ENCODE results near the gene TMEM128.

Gene TMEM128

DNA sequence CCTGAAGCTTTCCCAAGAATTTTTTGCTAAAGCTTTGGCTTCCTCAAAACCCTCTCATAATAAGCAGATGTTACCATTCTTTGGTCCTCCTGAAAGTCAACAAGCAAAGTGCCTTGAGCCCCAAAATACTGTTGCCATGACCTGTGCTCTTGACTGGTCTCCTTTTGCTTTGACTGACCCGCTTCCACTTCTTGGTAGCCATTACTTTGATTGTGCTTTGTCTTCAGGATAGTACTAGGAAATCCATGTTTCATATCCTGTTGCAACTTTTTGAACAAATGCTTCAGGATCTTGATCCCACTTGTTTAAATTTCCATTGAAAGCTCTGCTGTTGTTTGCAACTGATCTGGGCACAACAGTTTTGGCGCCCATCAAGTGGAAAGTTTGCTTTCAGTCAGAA, 14.4 kb downstream of the TMEM128 start:
- TF ChIP-seq, protein P1, sequence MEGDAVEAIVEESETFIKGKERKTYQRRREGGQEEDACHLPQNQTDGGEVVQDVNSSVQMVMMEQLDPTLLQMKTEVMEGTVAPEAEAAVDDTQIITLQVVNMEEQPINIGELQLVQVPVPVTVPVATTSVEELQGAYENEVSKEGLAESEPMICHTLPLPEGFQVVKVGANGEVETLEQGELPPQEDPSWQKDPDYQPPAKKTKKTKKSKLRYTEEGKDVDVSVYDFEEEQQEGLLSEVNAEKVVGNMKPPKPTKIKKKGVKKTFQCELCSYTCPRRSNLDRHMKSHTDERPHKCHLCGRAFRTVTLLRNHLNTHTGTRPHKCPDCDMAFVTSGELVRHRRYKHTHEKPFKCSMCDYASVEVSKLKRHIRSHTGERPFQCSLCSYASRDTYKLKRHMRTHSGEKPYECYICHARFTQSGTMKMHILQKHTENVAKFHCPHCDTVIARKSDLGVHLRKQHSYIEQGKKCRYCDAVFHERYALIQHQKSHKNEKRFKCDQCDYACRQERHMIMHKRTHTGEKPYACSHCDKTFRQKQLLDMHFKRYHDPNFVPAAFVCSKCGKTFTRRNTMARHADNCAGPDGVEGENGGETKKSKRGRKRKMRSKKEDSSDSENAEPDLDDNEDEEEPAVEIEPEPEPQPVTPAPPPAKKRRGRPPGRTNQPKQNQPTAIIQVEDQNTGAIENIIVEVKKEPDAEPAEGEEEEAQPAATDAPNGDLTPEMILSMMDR (IDR thresholded peaks at IDR 0.05), result no peak
- no peak for TF ChIP-seq ZFX (IDR thresholded peaks at IDR 0.05; ENCODE audit: borderline replicate concordance)
- H3K27ac ChIP-seq, result no peak overlapping the region

DNA sequence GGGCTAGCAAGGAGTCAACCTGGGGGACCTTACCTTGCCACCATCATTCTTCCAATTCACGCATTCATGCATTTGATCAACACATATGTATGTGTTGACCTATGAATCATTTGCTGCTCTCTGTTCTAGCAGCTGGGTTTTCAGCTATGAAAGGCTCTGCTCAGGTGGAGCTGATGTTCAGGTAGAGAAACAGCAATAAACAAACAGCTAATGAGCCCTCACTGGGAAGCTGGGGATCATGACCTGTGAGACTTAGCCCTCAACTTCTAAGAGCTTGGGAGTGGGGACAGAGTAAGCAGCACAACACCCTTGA, 19.7 kb downstream of the TMEM128 start:
- no peak overlapping the region for H3K27ac ChIP-seq
- no peak for TF ChIP-seq ZFX (IDR thresholded peaks at IDR 0.05; ENCODE audit: borderline replicate concordance)
- TF ChIP-seq, protein P1 (IDR thresholded peaks at IDR 0.05), result no peak

DNA sequence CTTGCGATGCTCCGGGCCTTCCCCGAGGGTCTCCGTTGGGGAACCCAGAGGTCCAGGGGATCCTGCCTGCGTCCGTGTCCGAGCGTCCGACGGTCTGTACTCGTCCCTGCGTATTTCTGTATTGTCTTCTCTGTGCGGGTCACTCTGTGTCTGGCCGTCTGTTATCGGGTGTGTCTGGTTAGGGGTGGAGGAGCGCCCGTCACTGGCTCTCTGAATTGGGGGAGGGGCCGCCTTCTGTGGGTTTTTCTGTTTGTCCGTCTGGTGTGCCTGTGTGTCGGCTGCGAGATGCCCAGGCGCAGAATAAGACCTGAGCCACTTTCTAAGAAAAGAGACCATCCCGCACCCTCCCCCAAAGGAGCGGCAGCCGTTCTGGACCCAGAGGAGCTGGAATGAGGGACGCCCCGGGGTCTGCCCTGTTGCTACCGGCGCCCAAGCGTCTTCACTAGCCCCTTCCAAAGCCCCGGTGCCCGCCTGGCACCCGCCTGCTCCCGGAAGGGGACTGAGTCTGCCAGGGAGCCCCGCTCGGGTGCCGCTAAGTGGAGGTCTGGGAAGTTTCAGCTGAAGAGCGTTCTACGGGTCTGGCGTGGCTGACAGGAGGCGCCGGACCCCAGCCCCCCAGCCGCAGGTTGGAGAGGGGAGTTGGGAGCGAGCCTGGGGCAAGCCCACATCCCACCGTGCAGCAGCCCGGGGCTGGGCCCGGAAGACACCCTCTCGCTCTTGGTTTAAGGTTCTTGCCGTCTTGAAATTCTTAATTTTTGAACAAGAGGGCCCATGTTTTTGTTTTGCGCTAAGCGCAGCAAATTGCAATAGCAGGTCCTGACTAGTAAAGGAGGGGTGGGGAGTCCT, 20.3 kb downstream of the TMEM128 start:
- H3K27ac ChIP-seq, result no peak overlapping the region
- TF ChIP-seq ZFX (IDR thresholded peaks at IDR 0.05; ENCODE audit: borderline replicate concordance), result no peak
- TF ChIP-seq, protein P1 (IDR thresholded peaks at IDR 0.05), result no peak

DNA sequence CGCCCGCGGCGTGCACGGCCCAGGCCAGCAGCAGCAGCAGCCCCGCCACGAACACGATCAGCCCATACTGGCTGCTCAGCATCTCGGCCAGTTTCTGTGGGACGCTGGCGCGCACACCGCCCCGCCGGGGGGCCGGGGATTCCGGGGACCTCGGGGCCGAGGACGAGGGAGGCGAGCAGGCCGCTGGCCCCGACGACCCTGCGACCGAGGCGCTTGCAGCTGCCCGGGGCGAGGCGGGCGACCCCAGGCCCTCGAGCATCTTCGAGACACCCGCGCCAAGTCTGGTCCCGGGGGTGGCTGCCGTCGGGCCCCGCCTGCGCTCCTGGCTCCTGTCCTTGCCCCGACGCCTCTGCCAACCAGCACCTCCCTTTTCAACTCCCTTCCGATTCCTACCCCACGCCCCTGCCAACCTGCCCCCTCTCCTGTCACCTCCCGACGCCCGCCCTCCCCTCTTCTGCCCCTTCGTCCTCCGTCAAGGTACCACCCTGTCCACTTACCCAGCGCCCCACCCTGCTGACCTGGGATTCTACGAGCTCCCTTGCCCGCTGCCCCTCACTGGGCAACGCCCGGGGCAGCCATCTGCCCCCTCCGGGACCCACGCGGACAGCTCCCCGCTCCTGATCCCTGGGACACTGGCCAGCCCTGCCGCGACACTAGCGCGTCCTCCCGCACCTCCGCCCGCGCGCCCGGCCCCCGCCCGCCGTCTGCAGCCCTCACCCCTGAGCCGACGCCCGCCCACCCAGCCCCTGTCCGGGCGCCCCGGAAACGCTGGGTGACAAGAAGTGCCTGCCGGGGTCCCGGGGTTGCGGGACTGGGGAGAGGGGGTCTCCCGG, 21.2 kb downstream of the TMEM128 start, which contains the start of gene OTOP1:
Gene OTOP1 (minus strand): TSS at position 324 of the 833 bp plus-strand sequence. CDS start 65 bp downstream, at position 259.
- no peak for TF ChIP-seq ZFX (IDR thresholded peaks at IDR 0.05; ENCODE audit: borderline replicate concordance)
- TF ChIP-seq, protein P1 (IDR thresholded peaks at IDR 0.05), result no peak
- H3K27ac ChIP-seq, result no peak within 1 kb of the TSS

DNA sequence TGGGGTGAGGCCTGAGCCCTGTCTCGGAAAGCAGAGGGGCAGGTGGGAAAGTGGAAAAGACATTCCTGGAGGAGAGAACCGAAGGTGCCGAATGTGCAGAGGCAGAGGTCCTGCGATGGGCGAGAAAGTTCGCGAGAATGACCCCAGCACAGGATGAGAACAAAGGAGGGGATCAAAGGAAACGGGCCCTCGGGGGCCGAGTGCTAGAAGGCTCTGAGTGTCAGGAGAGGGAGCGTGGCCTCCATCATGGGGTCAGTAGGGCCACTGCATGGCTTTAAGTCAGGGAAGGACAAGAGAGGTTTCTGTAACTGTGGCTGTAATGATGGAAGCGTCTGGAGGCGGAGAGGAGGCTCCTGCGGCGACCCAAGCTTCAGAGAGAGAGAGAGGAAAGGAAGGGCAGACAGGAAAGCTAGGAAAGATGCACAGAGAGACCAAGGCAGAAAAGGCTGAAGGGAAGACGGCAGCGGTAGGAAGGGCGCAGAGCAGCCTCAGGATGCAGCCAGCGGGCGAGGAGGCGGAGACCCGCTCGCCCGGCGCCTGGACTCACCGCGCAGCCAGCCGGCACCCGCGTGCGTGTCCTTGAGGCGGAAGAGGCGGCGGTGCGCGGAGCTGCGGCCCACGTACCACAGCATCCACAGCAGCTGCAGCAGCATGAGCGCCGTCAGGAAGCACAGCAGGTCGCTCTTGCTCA, 22.0 kb downstream of the TMEM128 start:
- no peak overlapping the region for H3K27ac ChIP-seq
- TF ChIP-seq, protein P1 (IDR thresholded peaks at IDR 0.05), result no peak
- no peak for TF ChIP-seq ZFX (IDR thresholded peaks at IDR 0.05; ENCODE audit: borderline replicate concordance)

DNA sequence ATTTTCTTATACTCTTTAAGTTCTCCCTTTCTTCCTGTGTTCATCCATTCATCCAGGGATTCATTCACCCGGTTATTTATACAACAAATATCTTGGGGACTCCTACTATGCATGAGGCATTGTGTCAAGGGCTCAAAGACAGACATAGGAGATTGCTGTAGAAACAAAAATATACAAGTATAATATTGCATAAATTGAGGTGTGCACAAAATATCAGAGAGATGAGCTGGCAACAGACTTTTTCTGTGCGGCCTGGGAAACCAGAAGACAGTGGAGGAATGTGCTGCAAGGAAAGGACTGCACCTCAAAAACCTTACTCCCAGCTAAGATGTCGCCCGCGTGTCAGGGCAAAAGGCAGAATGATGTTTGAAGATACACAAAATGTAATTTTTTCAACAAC, 30.9 kb downstream of the TMEM128 start:
- no peak overlapping the region for H3K27ac ChIP-seq
- no peak for TF ChIP-seq ZFX (IDR thresholded peaks at IDR 0.05; ENCODE audit: borderline replicate concordance)
- TF ChIP-seq, protein P1 (IDR thresholded peaks at IDR 0.05), result no peak

Data from 22Rv1 (cell line).